Measurements from ENCODE around the gene ADAM22.

- TF ChIP-seq ZNF621 (tag by site-specific recombination; IDR thresholded peaks at IDR 0.05) (no peak), CTCF (tag by site-specific recombination; IDR thresholded peaks at IDR 0.05) (no peak), ZNF133 (tag by site-specific recombination; IDR thresholded peaks at IDR 0.05) (no peak), ZBTB8A (tag by site-specific recombination; IDR thresholded peaks at IDR 0.05) (no peak), ZFP37 (tag by site-specific recombination; IDR thresholded peaks at IDR 0.05) (no peak), ZNF707 (tag by site-specific recombination; IDR thresholded peaks at IDR 0.05) (no peak), ZNF629 (tag by site-specific recombination; IDR thresholded peaks at IDR 0.05) (no peak), ZNF24 (tag by site-specific recombination; IDR thresholded peaks at IDR 0.05) (no peak), ZNF768 (tag by site-specific recombination; IDR thresholded peaks at IDR 0.05) (no peak), REST (tag by site-specific recombination; IDR thresholded peaks at IDR 0.05) (no peak), KLF10 (tag by site-specific recombination; IDR thresholded peaks at IDR 0.05) (no peak), ZNF121 (tag by site-specific recombination; IDR thresholded peaks at IDR 0.05) (no peak), TCF7L2 (IDR thresholded peaks at IDR 0.05; ENCODE audit: borderline replicate concordance, low read depth, low read length) (no peak), ZBTB49 (tag by site-specific recombination; IDR thresholded peaks at IDR 0.05; ENCODE audit: low read depth) (no peak)
These were observed 289.2 kb downstream of the ADAM22 start for GRCh38 chr7:88223265-88223664.

Data from HEK293 (cell line).